Measurements from ENCODE around the gene HAVCR2.

GRCh38 chr5:157085930-157086329 lies 22.9 kb downstream of the HAVCR2 start:
- TF ChIP-seq CTCF (IDR thresholded peaks at IDR 0.05) (no peak), EZH2 (IDR thresholded peaks at IDR 0.05) (no peak), EZH2phosphoT487 (IDR thresholded peaks at IDR 0.05) (no peak)

Measured in neural progenitor cell (in vitro differentiated cells).